ENCODE data around the gene PHACTR3.

Gene PHACTR3

DNA sequence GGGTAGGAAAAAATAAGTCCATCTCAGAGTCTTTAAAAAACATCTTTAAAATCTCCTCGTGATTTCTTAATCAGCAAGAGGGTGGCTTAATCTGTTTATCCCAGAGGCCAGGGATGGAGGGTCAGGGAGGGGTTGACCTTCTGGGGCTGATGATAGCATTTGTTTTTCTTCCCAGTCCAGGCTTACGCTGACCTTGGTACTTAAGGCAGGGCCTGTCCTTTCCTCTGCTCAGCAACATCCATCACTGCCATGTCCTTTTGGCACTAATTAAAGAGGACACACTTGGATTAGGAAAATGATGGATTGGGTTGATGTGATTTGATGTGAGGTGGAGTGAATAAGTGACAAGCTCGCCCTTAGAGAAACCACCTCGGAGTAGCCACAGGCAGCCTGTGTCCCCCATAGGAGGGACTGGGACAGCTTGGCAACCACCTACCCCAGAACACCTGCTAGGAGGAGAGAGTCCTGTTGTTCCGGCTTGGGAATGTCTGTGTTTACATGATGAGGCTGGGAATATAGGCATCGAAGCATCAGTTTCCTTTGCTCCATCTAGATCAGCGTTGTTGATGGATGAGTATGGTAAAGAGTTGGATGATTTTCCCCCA lies 44.2 kb downstream of the PHACTR3 start:
- no peak overlapping the region for H2AK5ac ChIP-seq (ENCODE audit: low read length, severe bottlenecking)
- no peak overlapping the region for H2BK12ac ChIP-seq (ENCODE audit: low read length in 2 of 2)
- H4K91ac ChIP-seq (ENCODE audit: low read length): no peak overlapping the region
- no peak overlapping the region for H3K27ac ChIP-seq (ENCODE audit: low read length, poor library complexity, severe bottlenecking)
- no peaks in the 10 kb centered on the region for H3K79me1 ChIP-seq (replicated peaks; ENCODE audit: low read length, poor library complexity, severe bottlenecking)
- peaks cover 0 to 6% of the 10 kb centered on the region in 2 experiments for H3K27me3 ChIP-seq (ENCODE audit: control insufficient read depth in 1 of 2, insufficient read depth in 1 of 2, low read length in 2 of 2)
- no peak overlapping the region for H2BK5ac ChIP-seq (ENCODE audit: low read depth, low read length, poor library complexity, severe bottlenecking)
- WGBS: 73% methylated on average over 7 of the region's 7 CpGs
- H3K9me3 ChIP-seq (ENCODE audit: control insufficient read depth, low read length): no peaks in the 10 kb centered on the region
- no peak overlapping the region for H3K4me3 ChIP-seq (ENCODE audit: insufficient read depth in 1 of 2, low read depth in 1 of 2, low read length in 2 of 2)
- no peak overlapping the region for H3K18ac ChIP-seq (ENCODE audit: low read depth in 1 of 2, low read length in 2 of 2)
- DNase-seq: no peak
- H3K36me3 ChIP-seq (ENCODE audit: control insufficient read depth in 1 of 2, insufficient read depth in 2 of 2, low read depth in 1 of 2, low read length in 2 of 2): no peaks in the 10 kb centered on the region
- no peaks in the 10 kb centered on the region for H3K4me1 ChIP-seq (ENCODE audit: control insufficient read depth, insufficient read depth, low read depth, low read length)
- no peak overlapping the region for H3K4me2 ChIP-seq (ENCODE audit: low read length, poor library complexity, severe bottlenecking)
- H2BK15ac ChIP-seq (ENCODE audit: low read depth, poor library complexity, severe bottlenecking): no peak overlapping the region
- H3K23ac ChIP-seq (ENCODE audit: low read length in 2 of 2): no peak overlapping the region
- H3K9ac ChIP-seq (ENCODE audit: low read length): no peak overlapping the region
- no peak overlapping the region for H3K4ac ChIP-seq (ENCODE audit: low read depth in 1 of 2, low read length in 2 of 2)
- no peak overlapping the region for H3K14ac ChIP-seq (ENCODE audit: low read length in 2 of 2)
- no peak overlapping the region for H2AFZ ChIP-seq (ENCODE audit: low read depth, low read length)
- H2BK120ac ChIP-seq (ENCODE audit: low read depth, low read length): no peak overlapping the region
- H4K8ac ChIP-seq (ENCODE audit: low read length): no peak overlapping the region

DNA sequence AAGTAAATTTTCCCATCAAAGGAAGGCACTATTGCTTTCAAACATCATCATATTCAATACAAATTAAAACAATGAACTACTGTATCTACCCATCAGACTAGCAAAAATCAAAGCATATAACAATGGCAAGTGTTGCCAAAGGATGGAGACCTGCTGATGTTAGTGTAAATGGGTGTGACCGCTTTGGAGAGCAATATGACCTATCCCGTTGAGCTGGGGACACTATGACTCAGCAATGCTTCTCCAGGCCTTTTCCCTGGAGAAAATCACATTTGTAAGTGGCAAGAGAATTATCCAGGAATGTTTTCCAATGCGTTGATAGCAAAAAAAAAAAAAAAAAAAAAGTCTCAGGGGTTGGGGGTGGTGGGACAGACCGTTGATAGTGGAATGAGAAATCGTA lies 46.1 kb downstream of the PHACTR3 start:
- no peak overlapping the region for H3K18ac ChIP-seq (ENCODE audit: low read depth in 1 of 2, low read length in 2 of 2)
- no peak overlapping the region for H2AK5ac ChIP-seq (ENCODE audit: low read length, severe bottlenecking)
- H2BK5ac ChIP-seq (ENCODE audit: low read depth, low read length, poor library complexity, severe bottlenecking): no peak overlapping the region
- no peaks in the 10 kb centered on the region for H3K36me3 ChIP-seq (ENCODE audit: control insufficient read depth in 1 of 2, insufficient read depth in 2 of 2, low read depth in 1 of 2, low read length in 2 of 2)
- no peak overlapping the region for H4K91ac ChIP-seq (ENCODE audit: low read length)
- H3K4me3 ChIP-seq (ENCODE audit: insufficient read depth in 1 of 2, low read depth in 1 of 2, low read length in 2 of 2): no peak overlapping the region
- H2AFZ ChIP-seq (ENCODE audit: low read depth, low read length): no peak overlapping the region
- H3K4ac ChIP-seq (ENCODE audit: low read depth in 1 of 2, low read length in 2 of 2): no peak overlapping the region
- H3K9ac ChIP-seq (ENCODE audit: low read length): no peak overlapping the region
- no peak overlapping the region for H2BK15ac ChIP-seq (ENCODE audit: low read depth, poor library complexity, severe bottlenecking)
- H3K23ac ChIP-seq (ENCODE audit: low read length in 2 of 2): no peak overlapping the region
- peaks cover 4% of the 10 kb centered on the region for H3K9me3 ChIP-seq (ENCODE audit: control insufficient read depth, low read length)
- H2BK12ac ChIP-seq (ENCODE audit: low read length in 2 of 2): no peak overlapping the region
- WGBS: 44% methylated on average over 5 of the region's 5 CpGs
- H3K4me1 ChIP-seq (ENCODE audit: control insufficient read depth, insufficient read depth, low read depth, low read length): no peaks in the 10 kb centered on the region
- H2BK120ac ChIP-seq (ENCODE audit: low read depth, low read length): no peak overlapping the region
- H3K4me2 ChIP-seq (ENCODE audit: low read length, poor library complexity, severe bottlenecking): no peak overlapping the region
- no peaks in the 10 kb centered on the region for H3K79me1 ChIP-seq (replicated peaks; ENCODE audit: low read length, poor library complexity, severe bottlenecking)
- no peak overlapping the region for H3K14ac ChIP-seq (ENCODE audit: low read length in 2 of 2)
- H3K27ac ChIP-seq (ENCODE audit: low read length, poor library complexity, severe bottlenecking): no peak overlapping the region
- H3K27me3 ChIP-seq (ENCODE audit: control insufficient read depth in 1 of 2, insufficient read depth in 1 of 2, low read length in 2 of 2): no peaks in the 10 kb centered on the region
- DNase-seq: no peak
- no peak overlapping the region for H4K8ac ChIP-seq (ENCODE audit: low read length)

DNA sequence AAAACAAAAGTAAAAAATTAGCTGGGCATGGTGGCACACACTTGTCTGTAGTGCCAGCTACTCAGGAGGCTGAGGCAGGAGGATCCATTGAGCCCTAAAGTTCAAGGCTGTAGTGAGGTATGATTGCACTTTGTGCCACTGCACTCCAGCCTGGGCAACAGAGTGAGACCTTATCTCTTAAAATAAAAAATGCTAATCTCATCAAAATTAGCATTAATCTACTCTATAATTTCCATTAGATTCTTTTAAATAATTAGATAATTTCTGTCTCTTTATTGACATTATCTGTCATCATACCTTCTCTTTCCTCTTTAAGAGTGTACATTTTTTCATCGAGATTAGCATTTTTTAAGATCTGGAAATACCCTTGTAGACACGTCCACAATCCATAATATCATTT lies 48.0 kb downstream of the PHACTR3 start:
- H4K8ac ChIP-seq (ENCODE audit: low read length): no peak overlapping the region
- H3K9me3 ChIP-seq (ENCODE audit: control insufficient read depth, low read length): peaks cover 24% of the 10 kb centered on the region
- H3K36me3 ChIP-seq (ENCODE audit: control insufficient read depth in 1 of 2, insufficient read depth in 2 of 2, low read depth in 1 of 2, low read length in 2 of 2): no peaks in the 10 kb centered on the region
- H2AFZ ChIP-seq (ENCODE audit: low read depth, low read length): no peak overlapping the region
- no peaks in the 10 kb centered on the region for H3K27me3 ChIP-seq (ENCODE audit: control insufficient read depth in 1 of 2, insufficient read depth in 1 of 2, low read length in 2 of 2)
- H2BK15ac ChIP-seq (ENCODE audit: low read depth, poor library complexity, severe bottlenecking): no peak overlapping the region
- H3K27ac ChIP-seq (ENCODE audit: low read length, poor library complexity, severe bottlenecking): no peak overlapping the region
- no peak overlapping the region for H2BK5ac ChIP-seq (ENCODE audit: low read depth, low read length, poor library complexity, severe bottlenecking)
- H3K23ac ChIP-seq (ENCODE audit: low read length in 2 of 2): no peak overlapping the region
- no peak overlapping the region for H2BK120ac ChIP-seq (ENCODE audit: low read depth, low read length)
- H3K9ac ChIP-seq (ENCODE audit: low read length): no peak overlapping the region
- no peak overlapping the region for H3K4ac ChIP-seq (ENCODE audit: low read depth in 1 of 2, low read length in 2 of 2)
- H3K4me3 ChIP-seq (ENCODE audit: insufficient read depth in 1 of 2, low read depth in 1 of 2, low read length in 2 of 2): no peak overlapping the region
- no peak overlapping the region for H4K91ac ChIP-seq (ENCODE audit: low read length)
- no peak overlapping the region for H3K18ac ChIP-seq (ENCODE audit: low read depth in 1 of 2, low read length in 2 of 2)
- H3K14ac ChIP-seq (ENCODE audit: low read length in 2 of 2): no peak overlapping the region
- WGBS: 41% methylated on average over 2 of the region's 2 CpGs
- no peak for DNase-seq
- no peaks in the 10 kb centered on the region for H3K4me1 ChIP-seq (ENCODE audit: control insufficient read depth, insufficient read depth, low read depth, low read length)
- no peak overlapping the region for H2BK12ac ChIP-seq (ENCODE audit: low read length in 2 of 2)
- H2AK5ac ChIP-seq (ENCODE audit: low read length, severe bottlenecking): no peak overlapping the region
- no peak overlapping the region for H3K4me2 ChIP-seq (ENCODE audit: low read length, poor library complexity, severe bottlenecking)
- no peaks in the 10 kb centered on the region for H3K79me1 ChIP-seq (replicated peaks; ENCODE audit: low read length, poor library complexity, severe bottlenecking)

DNA sequence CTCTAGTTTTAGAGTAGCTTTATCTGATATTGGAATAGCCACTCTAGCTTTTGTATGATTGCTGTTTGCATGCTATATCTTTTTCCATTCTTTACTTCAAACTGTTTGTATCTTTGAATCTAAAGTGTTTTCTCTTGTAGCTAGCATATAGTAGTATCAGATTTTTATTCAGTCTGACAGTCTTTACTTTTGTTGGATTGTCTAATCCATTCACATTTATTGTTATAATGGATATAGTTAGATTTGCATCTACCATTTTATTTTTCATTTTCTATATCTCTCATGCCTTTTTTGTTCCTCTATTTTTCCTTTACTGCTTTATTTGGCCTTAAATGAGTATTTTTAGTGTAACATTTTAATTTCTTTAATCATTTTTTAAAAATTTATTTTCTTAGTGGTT lies 52.1 kb downstream of the PHACTR3 start:
- no peaks in the 10 kb centered on the region for H3K36me3 ChIP-seq (ENCODE audit: control insufficient read depth in 1 of 2, insufficient read depth in 2 of 2, low read depth in 1 of 2, low read length in 2 of 2)
- H3K18ac ChIP-seq (ENCODE audit: low read depth in 1 of 2, low read length in 2 of 2): no peak overlapping the region
- no peak overlapping the region for H2BK120ac ChIP-seq (ENCODE audit: low read depth, low read length)
- no peak overlapping the region for H3K4ac ChIP-seq (ENCODE audit: low read depth in 1 of 2, low read length in 2 of 2)
- no peak overlapping the region for H3K23ac ChIP-seq (ENCODE audit: low read length in 2 of 2)
- H4K8ac ChIP-seq (ENCODE audit: low read length): no peak overlapping the region
- peaks cover 52% of the 10 kb centered on the region for H3K9me3 ChIP-seq (ENCODE audit: control insufficient read depth, low read length)
- H3K4me1 ChIP-seq (ENCODE audit: control insufficient read depth, insufficient read depth, low read depth, low read length): no peaks in the 10 kb centered on the region
- no peak overlapping the region for H3K9ac ChIP-seq (ENCODE audit: low read length)
- no peak overlapping the region for H2AK5ac ChIP-seq (ENCODE audit: low read length, severe bottlenecking)
- H3K14ac ChIP-seq (ENCODE audit: low read length in 2 of 2): no peak overlapping the region
- no peak overlapping the region for H2BK12ac ChIP-seq (ENCODE audit: low read length in 2 of 2)
- no peak overlapping the region for H3K27ac ChIP-seq (ENCODE audit: low read length, poor library complexity, severe bottlenecking)
- H2BK15ac ChIP-seq (ENCODE audit: low read depth, poor library complexity, severe bottlenecking): no peak overlapping the region
- no peaks in the 10 kb centered on the region for H3K79me1 ChIP-seq (replicated peaks; ENCODE audit: low read length, poor library complexity, severe bottlenecking)
- H2AFZ ChIP-seq (ENCODE audit: low read depth, low read length): no peak overlapping the region
- no peaks in the 10 kb centered on the region for H3K27me3 ChIP-seq (ENCODE audit: control insufficient read depth in 1 of 2, insufficient read depth in 1 of 2, low read length in 2 of 2)
- no peak for DNase-seq
- H3K4me3 ChIP-seq (ENCODE audit: insufficient read depth in 1 of 2, low read depth in 1 of 2, low read length in 2 of 2): no peak overlapping the region
- H4K91ac ChIP-seq (ENCODE audit: low read length): no peak overlapping the region
- H3K4me2 ChIP-seq (ENCODE audit: low read length, poor library complexity, severe bottlenecking): no peak overlapping the region
- no peak overlapping the region for H2BK5ac ChIP-seq (ENCODE audit: low read depth, low read length, poor library complexity, severe bottlenecking)
